MM.1S (cell line): ENCODE data around the gene RFX2.

Source experiments
- DNase-seq: peaks from one replicate; pipeline ENCODE4 v3.0.0-alpha.2; 2015
- H2AFZ ChIP-seq: fragments of 300-600 bp; sonication (generic); 2 replicates; pipeline ENCODE4 v1.6.0; 2016; ENCODE audit warnings: antibody characterized with exemption, low read length
- H3F3A ChIP-seq: fragments of 300-600 bp; sonication (generic); 2 replicates; pipeline ENCODE4 v1.6.1; 2016; ENCODE audit warnings: mild to moderate bottlenecking, antibody characterized with exemption, low read length, moderate library complexity, mixed read lengths; ENCODE audit not compliant: insufficient read depth
- H3K27ac ChIP-seq: fragments of 300-600 bp; sonication (generic); 2 replicates; pipeline ENCODE4 v1.5.1; 2016; ENCODE audit warnings: mild to moderate bottlenecking, low read length
- H3K27me3 ChIP-seq: fragments of 300-600 bp; sonication (generic); replicated peaks from 2 replicates; pipeline ENCODE4 v1.6.0; 2016; ENCODE audit warnings: low read length; ENCODE audit not compliant: insufficient read depth
- H3K36me3 ChIP-seq: fragments of 300-600 bp; sonication (generic); replicated peaks from 2 replicates; pipeline ENCODE4 v1.6.1; 2016; ENCODE audit warnings: mild to moderate bottlenecking, low read length, mixed read lengths; ENCODE audit not compliant: insufficient read depth
- H3K4me1 ChIP-seq: fragments of 300-600 bp; sonication (generic); 2 replicates; pipeline ENCODE4 v1.6.1; 2016; ENCODE audit warnings: low read length, mixed read lengths
- H3K4me2 ChIP-seq: fragments of 300-600 bp; sonication (generic); 2 replicates; pipeline ENCODE4 v1.6.0; 2016; ENCODE audit warnings: low read depth, low read length
- H3K4me3 ChIP-seq: fragments of 300-600 bp; sonication (generic); 2 replicates; pipeline ENCODE4 v1.5.1; 2016; ENCODE audit warnings: low read length, mixed read lengths
- H3K79me2 ChIP-seq: fragments of 300-600 bp; sonication (generic); 2 replicates; pipeline ENCODE4 v1.6.1; 2016; ENCODE audit warnings: mixed run types, low read length, mixed read lengths
- H3K9ac ChIP-seq: fragments of 300-600 bp; sonication (generic); 2 replicates; pipeline ENCODE4 v1.6.1; 2016; ENCODE audit warnings: low read length, mixed read lengths
- H3K9me2 ChIP-seq: fragments of 300-600 bp; sonication (generic); replicated peaks from 2 replicates; pipeline ENCODE4 v1.6.1; 2016; ENCODE audit warnings: mild to moderate bottlenecking, low read length, mixed read lengths; ENCODE audit not compliant: insufficient read depth
- H3K9me3 ChIP-seq: fragments of 300-600 bp; sonication (generic); replicated peaks from 2 replicates; pipeline ENCODE4 v1.6.1; 2016; ENCODE audit warnings: mild to moderate bottlenecking, low read length, mixed read lengths; ENCODE audit not compliant: insufficient read depth
- H4K20me1 ChIP-seq: fragments of 300-600 bp; sonication (generic); 2 replicates; pipeline ENCODE4 v1.6.1; 2016; ENCODE audit warnings: mild to moderate bottlenecking, low read length, moderate library complexity, mixed read lengths; ENCODE audit not compliant: insufficient read depth
- CTCF ChIP-seq: fragments of 300-600 bp; sonication (generic); IDR thresholded peaks from 2 replicates; pipeline ENCODE4 v1.5.1; 2016; ENCODE audit warnings: antibody characterized with exemption, low read length, mixed read lengths
- EZH2 ChIP-seq: fragments of 300-600 bp; sonication (generic); optimal IDR thresholded peaks from 2 replicates; pipeline ENCODE3; 2017; ENCODE audit warnings: low read depth, mild to moderate bottlenecking, antibody characterized with exemption, low read length, mixed read lengths
- EZH2phosphoT487 ChIP-seq: fragments of 300-600 bp; sonication (generic); IDR thresholded peaks from 2 replicates; pipeline ENCODE4 v1.6.1; 2018; ENCODE audit warnings: antibody characterized with exemption, low read length

RFX2 gene

DNA sequence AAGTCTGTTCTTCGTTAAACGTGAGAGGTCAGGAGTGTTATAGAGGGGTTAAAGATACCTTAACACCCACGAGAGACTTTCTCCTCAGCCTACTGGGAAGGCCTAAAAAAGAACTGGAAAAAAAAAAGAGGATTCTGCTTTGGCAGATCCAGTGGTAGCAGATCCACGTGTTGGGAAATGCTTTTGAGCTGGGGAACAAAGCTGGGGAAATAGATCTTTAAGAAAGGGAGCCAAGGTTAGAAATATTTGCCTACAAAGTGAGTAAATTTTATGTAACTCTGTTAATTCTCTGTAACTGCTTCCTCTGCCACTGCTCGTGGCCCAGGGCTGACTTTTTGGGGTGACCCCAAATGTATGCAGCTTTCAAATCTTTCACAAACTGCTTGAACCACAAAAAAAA, 11.7 kb downstream of the RFX2 start:
- Histone ChIP-seq H3F3A (no peaks in the 10 kb centered on the region), H3K4me2 (no peak overlapping the region), H3K4me1 (no peaks in the 10 kb centered on the region), H3K9ac (no peak overlapping the region), H3K36me3 (no peaks in the 10 kb centered on the region), H2AFZ (no peak overlapping the region), H3K27ac (no peak overlapping the region), H3K9me3 (no peaks in the 10 kb centered on the region), H3K79me2 (no peaks in the 10 kb centered on the region), H4K20me1 (no peaks in the 10 kb centered on the region), H3K4me3 (no peak overlapping the region), H3K27me3 (peaks cover 78% of the 10 kb centered on the region), H3K9me2 (no peaks in the 10 kb centered on the region)
- TF ChIP-seq EZH2 (no peak), CTCF (no peak), EZH2phosphoT487 (no peak)
- no peak for DNase-seq

DNA sequence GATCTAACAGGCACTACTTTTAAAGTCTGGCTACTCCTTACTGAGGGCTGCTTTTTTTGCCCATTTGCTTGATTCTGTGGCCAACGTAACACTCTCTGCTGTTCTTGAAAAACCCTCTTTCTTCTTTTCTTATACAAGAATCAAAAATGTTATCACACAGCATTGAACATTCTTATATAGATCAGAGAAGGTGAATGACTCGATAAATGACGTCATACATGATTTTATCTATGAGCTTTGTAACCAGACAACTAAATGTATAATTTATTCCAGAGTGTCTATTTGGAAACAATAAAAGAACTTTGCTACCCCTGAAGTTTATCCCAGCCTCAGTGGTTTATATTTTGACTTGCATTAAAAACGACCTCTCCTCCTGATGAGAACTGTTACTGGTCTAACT, 12.4 kb downstream of the RFX2 start:
- H3K4me3 ChIP-seq = no peak overlapping the region
- H3K4me1 ChIP-seq = no peaks in the 10 kb centered on the region
- no peaks in the 10 kb centered on the region for H3K9me2 ChIP-seq
- H3K27ac ChIP-seq = no peak overlapping the region
- no peaks in the 10 kb centered on the region for H3K36me3 ChIP-seq
- H4K20me1 ChIP-seq = no peaks in the 10 kb centered on the region
- H3K9me3 ChIP-seq = no peaks in the 10 kb centered on the region
- no peak overlapping the region for H3K4me2 ChIP-seq
- H3K9ac ChIP-seq = no peak overlapping the region
- no peak for TF ChIP-seq EZH2phosphoT487
- no peak for TF ChIP-seq EZH2
- TF ChIP-seq CTCF = no peak
- no peak overlapping the region for H2AFZ ChIP-seq
- peaks cover 80% of the 10 kb centered on the region for H3K27me3 ChIP-seq
- no peak for DNase-seq
- no peaks in the 10 kb centered on the region for H3K79me2 ChIP-seq
- no peaks in the 10 kb centered on the region for H3F3A ChIP-seq

- DNase-seq = no peak
- Histone ChIP-seq H3K79me2 (no peaks in the 10 kb centered on the region), H3K9me3 (no peaks in the 10 kb centered on the region), H2AFZ (no peak overlapping the region), H3K4me1 (no peaks in the 10 kb centered on the region), H3F3A (no peaks in the 10 kb centered on the region), H3K4me3 (no peak overlapping the region), H3K9me2 (no peaks in the 10 kb centered on the region), H4K20me1 (no peaks in the 10 kb centered on the region), H3K36me3 (no peaks in the 10 kb centered on the region), H3K9ac (no peak overlapping the region), H3K27me3 (peaks cover 89% of the 10 kb centered on the region), H3K27ac (no peak overlapping the region), H3K4me2 (no peak overlapping the region)
- TF ChIP-seq EZH2 (no peak), EZH2phosphoT487 (no peak), CTCF (no peak)
Observed at GRCh38 chr19:6095760-6096159, 14.5 kb downstream of the RFX2 start.
